ENCODE data around the gene BDNF. TPM values are rescaled to one million over a fixed set of nuclear protein-coding genes. Genes with fewer than 3 reads are reported as not detected.

The BDNF gene
- total RNA-seq, 1 donor from 2014 or later: 1.5 TPM

GRCh38 chr11:27625347-27625912 lies 74.8 kb downstream of the BDNF start:
- DNase-seq: no peak

- DNase-seq: no peak
Measured at GRCh38 chr11:27623945-27624523, 76.2 kb downstream of the BDNF start.

- no peak for DNase-seq
Measured at GRCh38 chr11:27622541-27623300, 77.5 kb downstream of the BDNF start.

- DNase-seq: peak; percentile 59
Measured at GRCh38 chr11:27621405-27622161, 78.7 kb downstream of the BDNF start.

- DNase-seq: peak; percentile 70
Measured at GRCh38 chr11:27619763-27620335, 80.4 kb downstream of the BDNF start.

GRCh38 chr11:27619039-27619574 lies 81.1 kb downstream of the BDNF start:
- DNase-seq: peak; percentile 39

GRCh38 chr11:27618281-27618915 lies 81.9 kb downstream of the BDNF start:
- DNase-seq: peak; percentile 77

GRCh38 chr11:27616711-27617110 lies 83.5 kb downstream of the BDNF start:
- no peak for DNase-seq

- no peak for DNase-seq
Measured at GRCh38 chr11:27615833-27616232, 84.4 kb downstream of the BDNF start.

GRCh38 chr11:27614092-27614491 lies 86.2 kb downstream of the BDNF start:
- DNase-seq: no peak

GRCh38 chr11:27612932-27613880 lies 87.0 kb downstream of the BDNF start:
- peak; percentile 62 for DNase-seq

GRCh38 chr11:27611947-27612455 lies 88.3 kb downstream of the BDNF start:
- DNase-seq: no peak

- DNase-seq: no peak
Measured at GRCh38 chr11:27611390-27611789, 88.9 kb downstream of the BDNF start.

GRCh38 chr11:27610946-27611345 lies 89.3 kb downstream of the BDNF start:
- DNase-seq: no peak

- DNase-seq: no peak
Measured at GRCh38 chr11:27610280-27610679, 90.0 kb downstream of the BDNF start.

GRCh38 chr11:27608951-27609350 lies 91.3 kb downstream of the BDNF start:
- DNase-seq: no peak

GRCh38 chr11:27605422-27605821 lies 94.8 kb downstream of the BDNF start:
- DNase-seq: no peak

Data from tongue (tissue), 2 donors.